Gastrocnemius medialis (tissue), 4 donors: ENCODE results near the gene EIF3L. TPM values are rescaled to one million over a fixed set of nuclear protein-coding genes. Genes with fewer than 3 reads are reported as not detected.
A peak's percentile ranks its signal among the peaks of the same experiment; 100 is the strongest.

Experiments
- ATAC-seq, 2 donors: fragments of 150-250 bp; one replicate each; pipeline ENCODE4 v1.9.1; 2016
- DNase-seq, 2 donors: peaks; one replicate each; pipeline ENCODE4 v3.0.0-alpha.2; 2019
- H3K27ac ChIP-seq, 4 donors: fragments of 200-600 bp; sonication (generic); 1 replicate in 1 of 4; 2 replicates in 3 of 4; pipeline ENCODE4 v1.5.1; 2016 to 2018; ENCODE audit warnings: mild to moderate bottlenecking in 2 of 4, moderate library complexity in 1 of 4
- H3K27me3 ChIP-seq, 3 donors: fragments of 200-600 bp; sonication (generic) in 2 of 3; 1 replicate in 1 of 3; 2 replicates in 2 of 3; pipeline versions ENCODE4 v1.5.1 to v1.6.0; 2016 to 2019; ENCODE audit warnings: mild to moderate bottlenecking in 1 of 3, moderate library complexity in 1 of 3
- H3K36me3 ChIP-seq, 2 donors: fragments of 200-600 bp; sonication (generic) in 1 of 2; one replicate each; pipeline ENCODE4 v1.5.1; 2017 to 2018
- H3K4me1 ChIP-seq, 2 donors: fragments of 200-600 bp; sonication (generic) in 1 of 2; one replicate each; pipeline ENCODE4 v1.5.1; 2016 to 2017; ENCODE audit warnings: mild to moderate bottlenecking in 2 of 2
- H3K4me3 ChIP-seq, 4 donors: fragments of 200-600 bp; sonication (generic) in 3 of 4; 1 replicate in 1 of 4; 2 replicates in 3 of 4; pipeline ENCODE4 v1.5.1; 2016 to 2019; ENCODE audit warnings: mild to moderate bottlenecking in 2 of 4
- H3K9me3 ChIP-seq, 3 donors: fragments of 200-600 bp; sonication (generic) in 2 of 3; 1 replicate in 1 of 3; 2 replicates in 2 of 3; pipeline ENCODE4 v1.5.1; 2016 to 2019
- POLR2A ChIP-seq, 2 donors: fragments of 450-650 bp; IDR thresholded peaks; one replicate each; pipeline ENCODE4 v1.6.1; 2017; ENCODE audit warnings: antibody characterized with exemption in 2 of 2, mild to moderate bottlenecking in 2 of 2, moderate library complexity in 2 of 2
- in situ Hi-C, 4 donors: fragments of 200-750 bp; cut with MboI; loops; one replicate each; pipeline versions ENCODE4 v1.15.0 to v1.8.0; 2017; ENCODE audit warnings: low sequenced_read_pairs in 4 of 4
- intact Hi-C: fragments of 100-400 bp; cut with DNase I; formaldehyde crosslinking; loops from one replicate; pipeline ENCODE4 v1.15.1; 2023; ENCODE audit warnings: low total_unique reads
- total RNA-seq, 4 donors: library from RNA; depleted of rRNA; stranded (reverse); fragments of >200 nt; gene quantifications; one replicate each; pipeline versions ENCODE4 v1.1.0 to v1.2.3, GENCODE V29; 2016
- TF ChIP-seq, protein P1 (sequence below), 5 experiments: fragments of 450-650 bp in 3 of 5; fragments of 200-600 bp in 2 of 5; sonication (generic) in 2 of 5; IDR thresholded peaks in 4 of 5; conservative IDR thresholded peaks in 1 of 5; 1 replicate in 4 of 5; 2 replicates in 1 of 5; pipeline ENCODE4 v1.5.1; 2016 to 2019; ENCODE audit warnings: antibody characterized with exemption in 5 of 5, mild to moderate bottlenecking in 3 of 5, moderate library complexity in 3 of 5

Gene EIF3L
- total RNA-seq, 4 donors from 2014 or later, result 291 to 406 (median 343) TPM

GRCh38 chr22:37912171-37912570, 63.0 kb downstream of the EIF3L start:
- peaks cover 0 to 16% of the 10 kb centered on the region in 2 donors for H3K36me3 ChIP-seq
- H3K4me3 ChIP-seq, result no peak overlapping the region
- no peak for DNase-seq
- no peak for ATAC-seq
- intact Hi-C loops (no loop called here), in situ Hi-C loops (no loop called here)
- H3K4me1 ChIP-seq, result peaks cover 0 to 3% of the 10 kb centered on the region in 2 donors
- H3K27me3 ChIP-seq, result no peaks in the 10 kb centered on the region
- TF ChIP-seq, protein P1, sequence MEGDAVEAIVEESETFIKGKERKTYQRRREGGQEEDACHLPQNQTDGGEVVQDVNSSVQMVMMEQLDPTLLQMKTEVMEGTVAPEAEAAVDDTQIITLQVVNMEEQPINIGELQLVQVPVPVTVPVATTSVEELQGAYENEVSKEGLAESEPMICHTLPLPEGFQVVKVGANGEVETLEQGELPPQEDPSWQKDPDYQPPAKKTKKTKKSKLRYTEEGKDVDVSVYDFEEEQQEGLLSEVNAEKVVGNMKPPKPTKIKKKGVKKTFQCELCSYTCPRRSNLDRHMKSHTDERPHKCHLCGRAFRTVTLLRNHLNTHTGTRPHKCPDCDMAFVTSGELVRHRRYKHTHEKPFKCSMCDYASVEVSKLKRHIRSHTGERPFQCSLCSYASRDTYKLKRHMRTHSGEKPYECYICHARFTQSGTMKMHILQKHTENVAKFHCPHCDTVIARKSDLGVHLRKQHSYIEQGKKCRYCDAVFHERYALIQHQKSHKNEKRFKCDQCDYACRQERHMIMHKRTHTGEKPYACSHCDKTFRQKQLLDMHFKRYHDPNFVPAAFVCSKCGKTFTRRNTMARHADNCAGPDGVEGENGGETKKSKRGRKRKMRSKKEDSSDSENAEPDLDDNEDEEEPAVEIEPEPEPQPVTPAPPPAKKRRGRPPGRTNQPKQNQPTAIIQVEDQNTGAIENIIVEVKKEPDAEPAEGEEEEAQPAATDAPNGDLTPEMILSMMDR (IDR thresholded peaks at IDR 0.05 in 4 of 5, conservative IDR thresholded peaks at IDR 0.05 in 1 of 5), result no peak
- TF ChIP-seq POLR2A (IDR thresholded peaks at IDR 0.05), result no peak
- H3K27ac ChIP-seq, result peak overlapping the region in 2 of 4 donors; percentile 48 to 61
- no peaks in the 10 kb centered on the region for H3K9me3 ChIP-seq

GRCh38 chr22:37913233-37913721, 64.1 kb downstream of the EIF3L start:
- Histone ChIP-seq H3K27ac (peak overlapping the region; percentile 24 to 61 (median 44)), H3K4me3 (no peak overlapping the region), H3K27me3 (no peaks in the 10 kb centered on the region), H3K4me1 (no peaks in the 10 kb centered on the region), H3K9me3 (no peaks in the 10 kb centered on the region), H3K36me3 (peaks cover 0 to 18% of the 10 kb centered on the region in 2 donors)
- DNase-seq (no peak), ATAC-seq (peak; percentile 15 to 66)
- TF ChIP-seq POLR2A (IDR thresholded peaks at IDR 0.05), result no peak
- TF ChIP-seq, protein P1 (IDR thresholded peaks at IDR 0.05 in 4 of 5, conservative IDR thresholded peaks at IDR 0.05 in 1 of 5), result no peak
- in situ Hi-C loops, result no loop called here
- intact Hi-C loops, result no loop called here

GRCh38 chr22:37916311-37916710, 67.1 kb downstream of the EIF3L start:
- no peak for TF ChIP-seq POLR2A (IDR thresholded peaks at IDR 0.05)
- TF ChIP-seq, protein P1 (IDR thresholded peaks at IDR 0.05 in 4 of 5, conservative IDR thresholded peaks at IDR 0.05 in 1 of 5), result no peak
- no peaks in the 10 kb centered on the region for H3K27me3 ChIP-seq
- no peak overlapping the region for H3K27ac ChIP-seq
- no peaks in the 10 kb centered on the region for H3K9me3 ChIP-seq
- H3K4me1 ChIP-seq, result no peaks in the 10 kb centered on the region
- in situ Hi-C loops, result no loop called here
- H3K36me3 ChIP-seq, result peaks cover 0 to 36% of the 10 kb centered on the region in 2 donors
- DNase-seq (no peak), ATAC-seq (no peak)
- H3K4me3 ChIP-seq, result no peak overlapping the region
- intact Hi-C loops, result no loop called here

DNA sequence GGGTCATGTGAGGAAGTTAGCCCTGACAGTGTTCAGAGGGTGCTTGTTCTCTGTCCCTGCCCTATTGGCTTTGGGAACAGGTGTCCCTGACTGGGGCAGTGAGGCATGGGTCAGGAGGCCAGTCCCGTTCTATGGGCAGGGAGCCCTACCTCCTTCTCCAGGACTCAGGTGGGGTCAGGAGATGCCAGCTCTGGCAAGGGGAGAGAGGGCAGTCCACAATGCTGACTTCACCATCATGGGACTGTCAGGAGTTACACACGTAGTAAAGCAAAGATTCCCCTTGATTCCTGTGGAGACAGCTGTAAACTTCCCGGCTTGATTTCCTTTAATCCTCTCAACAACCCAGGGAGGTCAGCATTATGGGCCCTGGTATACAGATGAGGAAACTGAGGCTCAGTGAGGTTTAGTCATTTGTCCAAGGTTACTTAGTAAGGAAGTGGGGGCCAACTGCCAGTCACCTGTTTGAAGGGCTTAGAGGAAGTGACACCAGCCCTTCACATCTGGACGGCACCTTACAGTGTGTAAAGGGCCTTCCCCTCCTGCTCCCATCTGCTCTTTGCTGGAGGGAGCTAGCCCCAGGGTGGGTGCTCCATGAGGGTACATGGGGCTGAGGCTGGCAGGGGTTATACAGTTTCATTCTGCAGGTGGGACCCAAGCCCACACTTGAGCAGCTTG, 68.8 kb downstream of the EIF3L start:
- no peak for TF ChIP-seq POLR2A (IDR thresholded peaks at IDR 0.05)
- TF ChIP-seq, protein P1 (IDR thresholded peaks at IDR 0.05 in 4 of 5, conservative IDR thresholded peaks at IDR 0.05 in 1 of 5), result no peak
- in situ Hi-C loops, result no loop called here
- H3K27ac ChIP-seq, result peak overlapping the region in 2 of 4 donors; percentile 23 to 34
- no peak overlapping the region for H3K4me3 ChIP-seq
- no peaks in the 10 kb centered on the region for H3K27me3 ChIP-seq
- H3K9me3 ChIP-seq, result no peaks in the 10 kb centered on the region
- peaks cover 0 to 36% of the 10 kb centered on the region in 2 donors for H3K36me3 ChIP-seq
- no peak for DNase-seq
- intact Hi-C loops, result no loop called here
- ATAC-seq, result no peak
- no peaks in the 10 kb centered on the region for H3K4me1 ChIP-seq
